GM19023 (cell line): ENCODE results near the gene IGF2BP3.
"Not testable (repeated sequence)": the region's sequence is repeated elsewhere in the genome, so short reads cannot be mapped to it uniquely, and the experiment has no call there.

Experiments used
- ATAC-seq: cut with Tn5 transposase; IDR thresholded peaks from one replicate; pipeline ENCODE4 v1.9.1; 2021; ENCODE audit warnings: mild to moderate bottlenecking, moderate library complexity; ENCODE audit not compliant: unreplicated experiment

Gene IGF2BP3

GRCh38 chr7:23343806-23344475, 126.3 kb downstream of the IGF2BP3 start:
- ATAC-seq, result no peak

- ATAC-seq, result no peak
These were observed 127.2 kb downstream of the IGF2BP3 start for GRCh38 chr7:23343102-23343501.

- no peak for ATAC-seq
These were observed 128.3 kb downstream of the IGF2BP3 start for GRCh38 chr7:23341846-23342598.

- no peak for ATAC-seq
These were observed 131.4 kb downstream of the IGF2BP3 start for GRCh38 chr7:23338863-23339262.

- no peak for ATAC-seq
These were observed 131.9 kb downstream of the IGF2BP3 start for GRCh38 chr7:23338439-23338838.

- no peak for ATAC-seq
These were observed 132.9 kb downstream of the IGF2BP3 start for GRCh38 chr7:23337374-23337773.

GRCh38 chr7:23336799-23337283, 133.4 kb downstream of the IGF2BP3 start:
- no peak for ATAC-seq

GRCh38 chr7:23336086-23336485, 134.2 kb downstream of the IGF2BP3 start:
- no peak for ATAC-seq

GRCh38 chr7:23335621-23336020, 134.7 kb downstream of the IGF2BP3 start:
- no peak for ATAC-seq

GRCh38 chr7:23335136-23335535, 135.2 kb downstream of the IGF2BP3 start:
- ATAC-seq, result no peak

GRCh38 chr7:23334482-23335056, 135.7 kb downstream of the IGF2BP3 start:
- no peak for ATAC-seq

GRCh38 chr7:23333671-23334246, 136.5 kb downstream of the IGF2BP3 start:
- no peak for ATAC-seq

GRCh38 chr7:23332910-23333612, 137.2 kb downstream of the IGF2BP3 start:
- no peak for ATAC-seq

- ATAC-seq, result no peak
These were observed 138.1 kb downstream of the IGF2BP3 start for GRCh38 chr7:23332193-23332592.

GRCh38 chr7:23331132-23331531, 139.2 kb downstream of the IGF2BP3 start:
- ATAC-seq, result no peak

GRCh38 chr7:23315366-23315765, 154.9 kb downstream of the IGF2BP3 start:
- ATAC-seq, result no peak

- not testable (repeated sequence) for ATAC-seq
These were observed 158.2 kb downstream of the IGF2BP3 start for GRCh38 chr7:23312141-23312540.

- ATAC-seq, result no peak
These were observed 161.5 kb downstream of the IGF2BP3 start for GRCh38 chr7:23308754-23309153.

GRCh38 chr7:23306936-23307521, 163.3 kb downstream of the IGF2BP3 start:
- no peak for ATAC-seq

- no peak for ATAC-seq
These were observed 170.5 kb downstream of the IGF2BP3 start for GRCh38 chr7:23299770-23300300.
